AG08396 (cell line): ENCODE results near the gene MIS18BP1.
A peak's percentile ranks its signal among the peaks of the same experiment; 100 is the strongest.
"Not testable (repeated sequence)": the region's sequence is repeated elsewhere in the genome, so short reads cannot be mapped to it uniquely, and the experiment has no call there.

Source experiments
- DNase-seq: peaks from one replicate; pipeline ENCODE4 v3.0.0; 2012; ENCODE audit warnings: low spot score, mixed read lengths

MIS18BP1 gene

GRCh38 chr14:45253070-45253753 lies at the start of gene MIS18BP1:
MIS18BP1 (minus strand) TSS chr14:45253202; CDS start chr14:45247286, 5,916 bp downstream.
- peak; percentile 88 for DNase-seq

- no peak for DNase-seq
Observed at GRCh38 chr14:45298423-45299117, 45.6 kb upstream of the MIS18BP1 start.

GRCh38 chr14:45294796-45295195 lies 41.8 kb upstream of the MIS18BP1 start:
- DNase-seq, result not testable (repeated sequence)

- no peak for DNase-seq
Observed at GRCh38 chr14:45290547-45290946, 37.5 kb upstream of the MIS18BP1 start.

- DNase-seq, result no peak
Observed at GRCh38 chr14:45287610-45288009, 34.6 kb upstream of the MIS18BP1 start.

- DNase-seq, result no peak
Observed at GRCh38 chr14:45284802-45285201, 31.8 kb upstream of the MIS18BP1 start.

GRCh38 chr14:45281731-45282400 lies 28.9 kb upstream of the MIS18BP1 start:
- not testable (repeated sequence) for DNase-seq

- no peak for DNase-seq
Observed at GRCh38 chr14:45271858-45272537, 19.0 kb upstream of the MIS18BP1 start.

GRCh38 chr14:45270031-45270430 lies 17.0 kb upstream of the MIS18BP1 start:
- DNase-seq, result no peak

GRCh38 chr14:45267071-45267470 lies 14.1 kb upstream of the MIS18BP1 start:
- no peak for DNase-seq

GRCh38 chr14:45262637-45263036 lies 9.6 kb upstream of the MIS18BP1 start:
- DNase-seq, result no peak

- peak; percentile 20 for DNase-seq
Observed at GRCh38 chr14:45261209-45261608, 8.2 kb upstream of the MIS18BP1 start.

- DNase-seq, result no peak
Observed at GRCh38 chr14:45258805-45259204, 5.8 kb upstream of the MIS18BP1 start.

- DNase-seq, result no peak
Observed at GRCh38 chr14:45258073-45258472, 5.1 kb upstream of the MIS18BP1 start.

GRCh38 chr14:45254771-45255170 lies 1.8 kb upstream of the MIS18BP1 start:
- no peak for DNase-seq

- DNase-seq, result no peak
Observed at GRCh38 chr14:45253754-45254310, 830 bp upstream of the MIS18BP1 start.

GRCh38 chr14:45252366-45253069 lies 484 bp downstream of the MIS18BP1 start:
- DNase-seq, result no peak

- no peak for DNase-seq
Observed at GRCh38 chr14:45251912-45252311, 1.1 kb downstream of the MIS18BP1 start.

GRCh38 chr14:45249856-45250575 lies 3.0 kb downstream of the MIS18BP1 start:
- peak; percentile 47 for DNase-seq

- no peak for DNase-seq
Observed at GRCh38 chr14:45247427-45247826, 5.6 kb downstream of the MIS18BP1 start.

GRCh38 chr14:45246691-45247090 lies 6.3 kb downstream of the MIS18BP1 start:
- DNase-seq, result no peak
